ENCODE data around the gene TCN2.
"Not testable (repeated sequence)": the region's sequence is repeated elsewhere in the genome, so short reads cannot be mapped to it uniquely, and the experiment has no call there.

The TCN2 gene

GRCh38 chr22:30605449-30606110 lies 1.4 kb upstream of the TCN2 start:
- Histone ChIP-seq H3K27me3 (ENCODE audit: control insufficient read depth, insufficient read depth, low read length) (no peaks in the 10 kb centered on the region), H3K4me1 (ENCODE audit: control insufficient read depth, insufficient read depth, low read length) (peaks cover 21% of the 10 kb centered on the region), H3K27ac (ENCODE audit: low read depth, low read length) (no peak overlapping the region), H3K4me3 (ENCODE audit: low read length) (no peak overlapping the region), H3K36me3 (ENCODE audit: control insufficient read depth, insufficient read depth, low read length) (no peaks in the 10 kb centered on the region), H3K9ac (ENCODE audit: low read length) (no peak overlapping the region)

- Histone ChIP-seq H3K9ac (ENCODE audit: low read length) (peak overlapping the region; percentile 70), H3K4me3 (ENCODE audit: low read length) (peak overlapping the region; percentile 97), H3K36me3 (ENCODE audit: control insufficient read depth, insufficient read depth, low read length) (no peaks in the 10 kb centered on the region), H3K27ac (ENCODE audit: low read depth, low read length) (peak overlapping the region; percentile 82), H3K27me3 (ENCODE audit: control insufficient read depth, insufficient read depth, low read length) (no peaks in the 10 kb centered on the region), H3K4me1 (ENCODE audit: control insufficient read depth, insufficient read depth, low read length) (peaks cover 21% of the 10 kb centered on the region)
Observed at GRCh38 chr22:30607300-30607930, 441 bp downstream of the TCN2 start.

GRCh38 chr22:30607939-30608338 lies 965 bp downstream of the TCN2 start:
- peaks cover 21% of the 10 kb centered on the region for H3K4me1 ChIP-seq (ENCODE audit: control insufficient read depth, insufficient read depth, low read length)
- peak overlapping the region; percentile 81 for H3K27ac ChIP-seq (ENCODE audit: low read depth, low read length)
- H3K9ac ChIP-seq (ENCODE audit: low read length) = no peak overlapping the region
- no peaks in the 10 kb centered on the region for H3K27me3 ChIP-seq (ENCODE audit: control insufficient read depth, insufficient read depth, low read length)
- H3K4me3 ChIP-seq (ENCODE audit: low read length) = peak overlapping the region; percentile 97
- no peaks in the 10 kb centered on the region for H3K36me3 ChIP-seq (ENCODE audit: control insufficient read depth, insufficient read depth, low read length)

- peak overlapping the region; percentile 14 for H3K9ac ChIP-seq (ENCODE audit: low read length)
- H3K36me3 ChIP-seq (ENCODE audit: control insufficient read depth, insufficient read depth, low read length) = no peaks in the 10 kb centered on the region
- peak overlapping the region; percentile 81 for H3K27ac ChIP-seq (ENCODE audit: low read depth, low read length)
- no peaks in the 10 kb centered on the region for H3K27me3 ChIP-seq (ENCODE audit: control insufficient read depth, insufficient read depth, low read length)
- peaks cover 21% of the 10 kb centered on the region for H3K4me1 ChIP-seq (ENCODE audit: control insufficient read depth, insufficient read depth, low read length)
- peak overlapping the region; percentile 22 for H3K4me3 ChIP-seq (ENCODE audit: low read length)
Observed at GRCh38 chr22:30609260-30610185, 2.5 kb downstream of the TCN2 start.

GRCh38 chr22:30610299-30610698 lies 3.3 kb downstream of the TCN2 start:
- Histone ChIP-seq H3K4me1 (ENCODE audit: control insufficient read depth, insufficient read depth, low read length) (peaks cover 21% of the 10 kb centered on the region), H3K36me3 (ENCODE audit: control insufficient read depth, insufficient read depth, low read length) (no peaks in the 10 kb centered on the region), H3K9ac (ENCODE audit: low read length) (no peak overlapping the region), H3K4me3 (ENCODE audit: low read length) (no peak overlapping the region), H3K27me3 (ENCODE audit: control insufficient read depth, insufficient read depth, low read length) (no peaks in the 10 kb centered on the region), H3K27ac (ENCODE audit: low read depth, low read length) (no peak overlapping the region)

GRCh38 chr22:30611197-30611596 lies 4.2 kb downstream of the TCN2 start:
- H3K4me3 ChIP-seq (ENCODE audit: low read length) = no peak overlapping the region
- H3K4me1 ChIP-seq (ENCODE audit: control insufficient read depth, insufficient read depth, low read length) = peaks cover 19% of the 10 kb centered on the region
- no peak overlapping the region for H3K27ac ChIP-seq (ENCODE audit: low read depth, low read length)
- H3K9ac ChIP-seq (ENCODE audit: low read length) = no peak overlapping the region
- no peaks in the 10 kb centered on the region for H3K36me3 ChIP-seq (ENCODE audit: control insufficient read depth, insufficient read depth, low read length)
- H3K27me3 ChIP-seq (ENCODE audit: control insufficient read depth, insufficient read depth, low read length) = no peaks in the 10 kb centered on the region

- H3K27me3 ChIP-seq (ENCODE audit: control insufficient read depth, insufficient read depth, low read length) = no peaks in the 10 kb centered on the region
- H3K27ac ChIP-seq (ENCODE audit: low read depth, low read length) = no peak overlapping the region
- H3K4me1 ChIP-seq (ENCODE audit: control insufficient read depth, insufficient read depth, low read length) = peaks cover 12% of the 10 kb centered on the region
- no peak overlapping the region for H3K4me3 ChIP-seq (ENCODE audit: low read length)
- no peak overlapping the region for H3K9ac ChIP-seq (ENCODE audit: low read length)
- H3K36me3 ChIP-seq (ENCODE audit: control insufficient read depth, insufficient read depth, low read length) = no peaks in the 10 kb centered on the region
Observed at GRCh38 chr22:30612789-30613188, 5.8 kb downstream of the TCN2 start.

GRCh38 chr22:30614268-30614667 lies 7.3 kb downstream of the TCN2 start:
- H3K27ac ChIP-seq (ENCODE audit: low read depth, low read length) = no peak overlapping the region
- no peak overlapping the region for H3K4me3 ChIP-seq (ENCODE audit: low read length)
- peaks cover 6% of the 10 kb centered on the region for H3K4me1 ChIP-seq (ENCODE audit: control insufficient read depth, insufficient read depth, low read length)
- H3K27me3 ChIP-seq (ENCODE audit: control insufficient read depth, insufficient read depth, low read length) = no peaks in the 10 kb centered on the region
- no peak overlapping the region for H3K9ac ChIP-seq (ENCODE audit: low read length)
- no peaks in the 10 kb centered on the region for H3K36me3 ChIP-seq (ENCODE audit: control insufficient read depth, insufficient read depth, low read length)

- Histone ChIP-seq H3K4me1 (ENCODE audit: control insufficient read depth, insufficient read depth, low read length) (peaks cover 1% of the 10 kb centered on the region), H3K27me3 (ENCODE audit: control insufficient read depth, insufficient read depth, low read length) (no peaks in the 10 kb centered on the region), H3K4me3 (ENCODE audit: low read length) (no peak overlapping the region), H3K9ac (ENCODE audit: low read length) (no peak overlapping the region), H3K27ac (ENCODE audit: low read depth, low read length) (no peak overlapping the region), H3K36me3 (ENCODE audit: control insufficient read depth, insufficient read depth, low read length) (no peaks in the 10 kb centered on the region)
Observed at GRCh38 chr22:30614879-30615278, 7.9 kb downstream of the TCN2 start.

GRCh38 chr22:30615543-30615954 lies 8.6 kb downstream of the TCN2 start:
- Histone ChIP-seq H3K4me3 (ENCODE audit: low read length) (no peak overlapping the region), H3K27me3 (ENCODE audit: control insufficient read depth, insufficient read depth, low read length) (no peaks in the 10 kb centered on the region), H3K4me1 (ENCODE audit: control insufficient read depth, insufficient read depth, low read length) (no peaks in the 10 kb centered on the region), H3K27ac (ENCODE audit: low read depth, low read length) (no peak overlapping the region), H3K36me3 (ENCODE audit: control insufficient read depth, insufficient read depth, low read length) (no peaks in the 10 kb centered on the region), H3K9ac (ENCODE audit: low read length) (no peak overlapping the region)

GRCh38 chr22:30617819-30618218 lies 10.8 kb downstream of the TCN2 start:
- H3K27ac ChIP-seq (ENCODE audit: low read depth, low read length) = no peak overlapping the region
- H3K4me1 ChIP-seq (ENCODE audit: control insufficient read depth, insufficient read depth, low read length) = no peaks in the 10 kb centered on the region
- no peak overlapping the region for H3K9ac ChIP-seq (ENCODE audit: low read length)
- no peak overlapping the region for H3K4me3 ChIP-seq (ENCODE audit: low read length)
- H3K27me3 ChIP-seq (ENCODE audit: control insufficient read depth, insufficient read depth, low read length) = no peaks in the 10 kb centered on the region
- H3K36me3 ChIP-seq (ENCODE audit: control insufficient read depth, insufficient read depth, low read length) = no peaks in the 10 kb centered on the region

- H3K4me3 ChIP-seq (ENCODE audit: low read length); H3K36me3 ChIP-seq (ENCODE audit: control insufficient read depth, insufficient read depth, low read length); H3K27me3 ChIP-seq (ENCODE audit: control insufficient read depth, insufficient read depth, low read length); H3K27ac ChIP-seq (ENCODE audit: low read depth, low read length); H3K4me1 ChIP-seq (ENCODE audit: control insufficient read depth, insufficient read depth, low read length); H3K9ac ChIP-seq (ENCODE audit: low read length): not testable (repeated sequence)
Observed at GRCh38 chr22:30619909-30620308, 12.9 kb downstream of the TCN2 start.
